ENCODE data around the gene MAP7D3. TPM values are rescaled to one million over a fixed set of nuclear protein-coding genes. Genes with fewer than 3 reads are reported as not detected.

The MAP7D3 gene
- total RNA-seq, 3 donors from 2014 or later, result 16.9 to 20.4 (median 19.4) TPM

GRCh38 chrX:136192135-136192534, 59.1 kb downstream of the MAP7D3 start:
- ATAC-seq (no peak), DNase-seq (no peak)
- Mint-ChIP-seq H3K4me3 (no peak overlapping the region), H3K4me1 (ENCODE audit: low read depth) (peaks cover 33% of the 10 kb centered on the region), H3K27me3 (ENCODE audit: low read depth) (no peaks in the 10 kb centered on the region), H3K9me3 (no peaks in the 10 kb centered on the region), H3K36me3 (ENCODE audit: insufficient read depth) (no peaks in the 10 kb centered on the region)

GRCh38 chrX:136191171-136191570, 60.0 kb downstream of the MAP7D3 start:
- no peak for DNase-seq
- Mint-ChIP-seq H3K9me3 (no peaks in the 10 kb centered on the region), H3K4me3 (no peak overlapping the region), H3K27me3 (ENCODE audit: low read depth) (no peaks in the 10 kb centered on the region), H3K36me3 (ENCODE audit: insufficient read depth) (no peaks in the 10 kb centered on the region), H3K4me1 (ENCODE audit: low read depth) (peaks cover 33% of the 10 kb centered on the region)
- no peak for ATAC-seq

GRCh38 chrX:136190038-136190713, 61.0 kb downstream of the MAP7D3 start:
- ATAC-seq, result no peak
- H3K4me1 Mint-ChIP-seq (ENCODE audit: low read depth), result peaks cover 33% of the 10 kb centered on the region
- no peak for DNase-seq
- H3K27me3 Mint-ChIP-seq (ENCODE audit: low read depth), result no peaks in the 10 kb centered on the region
- H3K4me3 Mint-ChIP-seq, result no peak overlapping the region
- no peaks in the 10 kb centered on the region for H3K36me3 Mint-ChIP-seq (ENCODE audit: insufficient read depth)
- no peaks in the 10 kb centered on the region for H3K9me3 Mint-ChIP-seq

GRCh38 chrX:136189222-136189621, 62.0 kb downstream of the MAP7D3 start:
- Mint-ChIP-seq H3K36me3 (ENCODE audit: insufficient read depth) (no peaks in the 10 kb centered on the region), H3K4me1 (ENCODE audit: low read depth) (peaks cover 33% of the 10 kb centered on the region), H3K4me3 (no peak overlapping the region), H3K9me3 (no peaks in the 10 kb centered on the region), H3K27me3 (ENCODE audit: low read depth) (no peaks in the 10 kb centered on the region)
- ATAC-seq (no peak), DNase-seq (no peak)

- Mint-ChIP-seq H3K4me1 (ENCODE audit: low read depth) (peaks cover 3% of the 10 kb centered on the region), H3K36me3 (ENCODE audit: insufficient read depth) (no peaks in the 10 kb centered on the region), H3K27me3 (ENCODE audit: low read depth) (no peaks in the 10 kb centered on the region), H3K4me3 (no peak overlapping the region), H3K9me3 (no peaks in the 10 kb centered on the region)
- ATAC-seq, result no peak
- no peak for DNase-seq
These were observed 65.2 kb downstream of the MAP7D3 start for GRCh38 chrX:136186023-136186413.

GRCh38 chrX:136185401-136186022, 65.7 kb downstream of the MAP7D3 start:
- H3K9me3 Mint-ChIP-seq, result no peaks in the 10 kb centered on the region
- ATAC-seq, result no peak
- H3K4me3 Mint-ChIP-seq, result no peak overlapping the region
- no peak for DNase-seq
- H3K27me3 Mint-ChIP-seq (ENCODE audit: low read depth), result no peaks in the 10 kb centered on the region
- H3K4me1 Mint-ChIP-seq (ENCODE audit: low read depth), result no peaks in the 10 kb centered on the region
- H3K36me3 Mint-ChIP-seq (ENCODE audit: insufficient read depth), result no peaks in the 10 kb centered on the region

- H3K9me3 Mint-ChIP-seq, result no peaks in the 10 kb centered on the region
- no peaks in the 10 kb centered on the region for H3K4me1 Mint-ChIP-seq (ENCODE audit: low read depth)
- no peaks in the 10 kb centered on the region for H3K36me3 Mint-ChIP-seq (ENCODE audit: insufficient read depth)
- no peak for ATAC-seq
- no peak overlapping the region for H3K4me3 Mint-ChIP-seq
- H3K27me3 Mint-ChIP-seq (ENCODE audit: low read depth), result no peaks in the 10 kb centered on the region
- no peak for DNase-seq
These were observed 67.3 kb downstream of the MAP7D3 start for GRCh38 chrX:136183917-136184316.

- Mint-ChIP-seq H3K27me3 (ENCODE audit: low read depth) (no peaks in the 10 kb centered on the region), H3K4me1 (ENCODE audit: low read depth) (no peaks in the 10 kb centered on the region), H3K9me3 (no peaks in the 10 kb centered on the region), H3K36me3 (ENCODE audit: insufficient read depth) (no peaks in the 10 kb centered on the region), H3K4me3 (no peak overlapping the region)
- DNase-seq (no peak), ATAC-seq (no peak)
These were observed 68.0 kb downstream of the MAP7D3 start for GRCh38 chrX:136183172-136183571.

- Mint-ChIP-seq H3K4me3 (no peak overlapping the region), H3K4me1 (ENCODE audit: low read depth) (no peaks in the 10 kb centered on the region), H3K9me3 (no peaks in the 10 kb centered on the region), H3K36me3 (ENCODE audit: insufficient read depth) (no peaks in the 10 kb centered on the region), H3K27me3 (ENCODE audit: low read depth) (no peaks in the 10 kb centered on the region)
- no peak for DNase-seq
- no peak for ATAC-seq
These were observed 68.8 kb downstream of the MAP7D3 start for GRCh38 chrX:136182414-136182813.

- no peaks in the 10 kb centered on the region for H3K27me3 Mint-ChIP-seq (ENCODE audit: low read depth)
- DNase-seq (no peak), ATAC-seq (no peak)
- peaks cover 3% of the 10 kb centered on the region for H3K36me3 Mint-ChIP-seq (ENCODE audit: insufficient read depth)
- no peaks in the 10 kb centered on the region for H3K4me1 Mint-ChIP-seq (ENCODE audit: low read depth)
- no peak overlapping the region for H3K4me3 Mint-ChIP-seq
- H3K9me3 Mint-ChIP-seq, result no peaks in the 10 kb centered on the region
These were observed 72.1 kb downstream of the MAP7D3 start for GRCh38 chrX:136179133-136179532.

- Mint-ChIP-seq H3K27me3 (ENCODE audit: low read depth) (no peaks in the 10 kb centered on the region), H3K9me3 (no peaks in the 10 kb centered on the region), H3K36me3 (ENCODE audit: insufficient read depth) (peaks cover 3% of the 10 kb centered on the region), H3K4me1 (ENCODE audit: low read depth) (no peaks in the 10 kb centered on the region), H3K4me3 (no peak overlapping the region)
- no peak for ATAC-seq
- DNase-seq, result no peak
These were observed 74.8 kb downstream of the MAP7D3 start for GRCh38 chrX:136176399-136176825.

- H3K4me3 Mint-ChIP-seq, result no peak overlapping the region
- ATAC-seq (no peak), DNase-seq (no peak)
- peaks cover 2% of the 10 kb centered on the region for H3K4me1 Mint-ChIP-seq (ENCODE audit: low read depth)
- H3K27me3 Mint-ChIP-seq (ENCODE audit: low read depth), result no peaks in the 10 kb centered on the region
- peaks cover 3% of the 10 kb centered on the region for H3K36me3 Mint-ChIP-seq (ENCODE audit: insufficient read depth)
- H3K9me3 Mint-ChIP-seq, result no peaks in the 10 kb centered on the region
These were observed 79.8 kb downstream of the MAP7D3 start for GRCh38 chrX:136171420-136171819.

GRCh38 chrX:136170139-136170800, 80.9 kb downstream of the MAP7D3 start:
- Mint-ChIP-seq H3K36me3 (ENCODE audit: insufficient read depth) (no peaks in the 10 kb centered on the region), H3K27me3 (ENCODE audit: low read depth) (no peaks in the 10 kb centered on the region), H3K4me3 (no peak overlapping the region), H3K4me1 (ENCODE audit: low read depth) (peaks cover 2% of the 10 kb centered on the region), H3K9me3 (no peaks in the 10 kb centered on the region)
- ATAC-seq (no peak), DNase-seq (no peak)

- ATAC-seq (no peak), DNase-seq (no peak)
- Mint-ChIP-seq H3K27me3 (ENCODE audit: low read depth) (no peaks in the 10 kb centered on the region), H3K36me3 (ENCODE audit: insufficient read depth) (no peaks in the 10 kb centered on the region), H3K4me1 (ENCODE audit: low read depth) (peaks cover 2% of the 10 kb centered on the region), H3K4me3 (no peak overlapping the region), H3K9me3 (no peaks in the 10 kb centered on the region)
These were observed 82.1 kb downstream of the MAP7D3 start for GRCh38 chrX:136168929-136169735.

Data from activated T-cell treated with anti-CD3 and anti-CD28 coated beads, Interleukin-2, amount 50 U/mL, for 4 hours (primary cell).